ENCODE measurements around the gene GNB1.

GNB1 gene

DNA sequence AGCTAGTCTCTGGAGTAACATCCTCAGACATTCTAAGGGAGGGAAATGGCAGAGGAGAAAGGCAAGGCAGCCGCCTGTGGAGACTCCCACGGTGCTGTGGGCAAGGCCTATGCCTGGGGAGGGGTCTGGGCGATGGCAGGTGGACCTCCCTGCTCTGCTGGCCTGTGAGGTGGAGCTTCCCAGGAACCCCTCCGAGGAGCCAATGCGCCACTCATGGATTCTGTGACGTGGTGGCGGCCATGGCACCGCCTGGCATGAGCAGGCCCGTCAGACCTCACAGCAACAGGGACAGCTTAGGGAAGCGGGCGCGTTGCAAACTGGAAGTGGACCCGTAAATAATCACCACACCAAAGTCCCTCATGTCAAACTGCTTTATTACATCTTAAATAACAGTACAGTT is 106.0 kb downstream of the GNB1 start:
- DNase-seq (ENCODE audit: low read depth in 2 of 2) = no peak

DNA sequence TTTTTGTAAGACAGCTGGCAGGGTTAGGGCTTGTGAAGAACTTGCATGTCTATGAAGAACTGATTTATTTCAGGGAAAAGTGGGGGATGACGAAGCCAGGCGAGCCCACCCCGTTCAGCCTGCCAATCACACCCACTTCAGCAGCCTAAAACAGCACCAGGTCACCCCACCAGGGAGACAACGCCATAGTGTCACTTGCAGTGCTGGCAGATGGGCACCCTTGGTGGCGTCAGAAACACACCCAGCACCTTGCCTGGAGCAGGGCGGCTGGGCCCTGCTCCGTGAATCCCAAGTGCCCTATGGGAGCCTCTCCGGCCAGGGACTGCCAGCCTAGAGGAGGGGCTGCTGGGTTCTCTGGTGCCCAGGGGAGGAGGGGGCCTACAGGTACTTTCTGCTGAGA is 107.6 kb downstream of the GNB1 start:
- no peak for DNase-seq (ENCODE audit: low read depth in 2 of 2)

DNA sequence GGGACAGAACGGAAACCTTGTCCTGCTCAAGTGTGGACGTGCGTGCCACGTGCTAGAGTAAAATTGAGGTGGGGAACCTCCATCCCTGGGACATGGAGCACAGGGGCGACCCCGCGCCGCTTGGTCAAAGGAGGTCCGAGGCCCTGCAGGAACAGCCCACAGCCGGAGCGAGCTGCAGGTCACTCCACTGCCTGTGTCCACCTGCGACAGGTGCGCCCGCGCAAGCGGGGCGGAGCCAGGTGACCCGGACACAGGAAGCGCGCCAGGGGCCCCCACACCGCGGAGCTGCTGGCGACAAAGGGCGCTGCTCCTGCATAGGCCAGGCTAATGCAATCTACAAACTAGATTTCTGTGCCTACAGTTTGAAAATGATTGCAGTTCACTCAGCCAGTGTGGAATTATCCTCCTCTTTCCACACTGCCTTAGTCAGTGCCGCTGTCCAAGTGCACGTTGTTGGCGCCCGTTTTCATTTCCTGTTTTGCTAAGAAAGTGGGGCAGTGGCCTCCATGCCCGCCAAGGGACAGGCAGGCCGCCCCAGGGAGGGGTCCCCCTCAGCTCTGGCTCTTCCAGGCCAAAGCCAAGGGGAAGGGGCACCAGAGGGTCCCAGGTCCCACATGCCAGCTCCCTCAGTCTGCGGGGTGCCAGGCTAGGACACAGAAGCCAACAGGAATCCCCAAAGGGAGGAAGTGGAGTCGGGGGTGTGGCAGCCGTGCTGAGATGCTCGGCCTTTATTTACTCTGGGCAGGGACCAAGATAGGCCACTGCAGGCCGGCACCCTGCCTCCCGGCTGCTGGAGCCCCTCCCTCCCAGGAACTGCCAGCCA is 108.3 kb downstream of the GNB1 start:
- no peak for DNase-seq (ENCODE audit: low read depth in 2 of 2)

DNA sequence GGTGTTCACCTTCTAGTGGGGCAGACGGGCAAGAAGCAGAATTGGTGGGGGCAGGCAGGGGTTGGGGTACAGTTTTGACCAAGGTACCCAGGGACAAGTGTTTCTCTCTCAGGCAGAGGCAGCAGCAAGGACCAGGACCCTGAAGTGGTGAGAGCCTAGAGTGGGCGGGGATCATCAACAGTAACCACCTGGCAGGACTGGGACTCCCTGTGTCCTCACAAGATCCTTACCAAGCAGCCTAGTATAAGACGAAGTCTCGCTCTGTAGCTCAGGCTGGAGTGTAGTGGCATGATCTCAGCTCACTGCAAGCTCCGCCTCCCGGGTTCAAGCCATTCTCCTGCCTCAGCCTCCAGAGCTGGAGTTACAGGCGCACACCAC is 109.4 kb downstream of the GNB1 start:
- no peak for DNase-seq (ENCODE audit: low read depth in 2 of 2)

DNA sequence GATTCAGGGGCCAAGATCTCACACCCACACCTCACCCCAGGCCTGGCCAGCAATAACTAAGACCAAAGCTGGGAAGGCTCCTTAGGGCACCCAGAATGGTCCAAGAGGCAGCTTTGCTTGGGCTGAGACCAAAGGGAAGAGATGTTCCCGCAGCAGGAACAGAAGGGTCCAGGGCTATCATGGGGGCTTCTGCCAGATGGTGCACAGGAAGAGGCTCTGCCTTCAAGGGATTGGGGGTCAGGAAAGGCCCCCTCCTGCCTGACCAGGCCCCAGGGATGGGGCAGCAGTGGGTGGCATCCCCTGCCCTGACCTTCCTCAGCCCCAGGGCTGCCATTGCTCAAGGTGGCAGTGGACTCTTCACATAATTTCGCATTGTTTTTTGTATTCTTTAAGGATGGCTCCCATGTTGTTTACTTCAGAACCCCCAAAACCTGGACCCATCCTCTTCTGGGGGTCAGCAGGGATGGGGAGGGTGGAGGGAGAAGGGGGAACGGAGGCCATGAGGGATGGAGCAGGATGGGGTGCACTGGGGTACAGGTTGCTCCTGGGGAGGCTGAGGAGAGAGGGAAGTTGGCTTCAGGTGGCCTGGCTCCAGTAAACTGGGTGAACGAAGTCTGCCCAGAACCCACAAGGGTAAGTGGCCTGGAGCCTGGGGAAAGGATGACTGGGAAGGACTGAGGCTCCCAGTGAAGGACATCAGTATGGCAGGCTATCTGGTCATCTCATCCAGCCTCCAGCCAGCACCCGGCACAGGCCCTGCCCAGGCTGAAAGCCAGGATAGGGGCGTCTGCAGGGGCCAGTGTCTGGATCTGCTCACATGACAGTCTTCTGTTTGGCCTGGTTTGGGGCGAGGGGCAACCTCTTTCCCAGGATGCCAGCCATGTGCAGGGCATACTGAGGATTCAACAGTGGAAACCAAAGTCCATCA is 110.0 kb downstream of the GNB1 start:
- DNase-seq (ENCODE audit: low read depth in 2 of 2) = no peak

DNA sequence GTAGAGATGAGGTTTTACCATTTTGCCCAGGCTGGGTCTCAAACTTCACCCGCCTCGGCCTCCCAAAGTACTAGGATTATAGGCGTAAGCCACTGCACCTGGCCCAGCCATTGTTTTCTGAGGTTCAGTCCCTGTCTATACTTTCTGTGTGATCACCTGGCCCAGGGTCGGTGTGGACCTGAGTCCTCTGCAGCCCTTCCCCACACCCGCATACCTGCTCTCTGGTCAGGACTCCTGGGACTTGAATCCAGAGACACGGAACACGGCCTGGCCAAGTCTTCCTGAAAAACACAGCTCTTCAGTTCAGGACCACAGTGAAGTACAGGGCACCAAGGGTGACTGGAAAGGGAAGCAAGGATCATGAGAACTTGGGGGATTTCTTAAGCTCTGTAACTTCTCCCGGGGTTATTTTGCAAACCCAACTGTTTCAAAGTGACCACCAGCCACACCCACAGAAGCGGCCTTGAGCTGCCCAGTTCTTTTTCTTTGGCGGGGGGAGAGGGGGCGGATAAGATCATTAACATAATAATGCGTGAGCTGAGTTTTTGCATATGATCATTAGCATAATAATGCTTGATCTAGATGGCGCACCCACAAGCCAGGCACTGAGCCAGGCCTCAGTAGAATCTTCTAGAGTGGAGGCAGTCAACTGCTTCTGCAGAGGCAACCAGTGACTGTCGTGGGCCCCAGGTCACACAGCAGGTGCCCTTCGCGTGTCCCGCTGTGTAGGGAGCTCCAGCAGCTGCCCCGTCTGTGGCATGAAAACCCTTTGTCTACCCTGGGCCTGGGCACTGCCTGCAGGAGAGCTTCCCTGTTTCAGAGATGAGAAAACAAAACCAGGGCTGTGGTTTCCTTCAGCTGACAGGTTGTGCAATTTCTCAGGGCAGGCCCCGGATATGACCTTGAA is 110.9 kb downstream of the GNB1 start:
- DNase-seq (ENCODE audit: low read depth in 2 of 2) = no peak

DNA sequence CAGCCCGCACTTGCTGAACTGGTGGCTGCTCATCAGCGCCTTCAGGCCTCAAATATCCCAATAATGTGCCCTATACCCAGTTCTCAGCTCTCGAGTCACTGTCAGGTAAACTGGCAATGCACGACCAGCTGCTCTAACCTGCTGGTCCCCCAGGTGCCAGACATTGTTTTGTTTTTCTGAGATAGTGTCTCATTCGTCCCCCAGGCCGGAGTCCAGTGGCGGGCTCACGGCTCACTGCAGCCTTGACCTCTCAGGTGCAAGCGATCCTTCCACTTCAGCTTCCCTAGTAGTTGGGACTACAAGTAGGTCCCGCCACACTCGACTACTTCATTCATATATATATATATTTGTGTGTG is 111.6 kb downstream of the GNB1 start:
- no peak for DNase-seq (ENCODE audit: low read depth in 2 of 2)

DNA sequence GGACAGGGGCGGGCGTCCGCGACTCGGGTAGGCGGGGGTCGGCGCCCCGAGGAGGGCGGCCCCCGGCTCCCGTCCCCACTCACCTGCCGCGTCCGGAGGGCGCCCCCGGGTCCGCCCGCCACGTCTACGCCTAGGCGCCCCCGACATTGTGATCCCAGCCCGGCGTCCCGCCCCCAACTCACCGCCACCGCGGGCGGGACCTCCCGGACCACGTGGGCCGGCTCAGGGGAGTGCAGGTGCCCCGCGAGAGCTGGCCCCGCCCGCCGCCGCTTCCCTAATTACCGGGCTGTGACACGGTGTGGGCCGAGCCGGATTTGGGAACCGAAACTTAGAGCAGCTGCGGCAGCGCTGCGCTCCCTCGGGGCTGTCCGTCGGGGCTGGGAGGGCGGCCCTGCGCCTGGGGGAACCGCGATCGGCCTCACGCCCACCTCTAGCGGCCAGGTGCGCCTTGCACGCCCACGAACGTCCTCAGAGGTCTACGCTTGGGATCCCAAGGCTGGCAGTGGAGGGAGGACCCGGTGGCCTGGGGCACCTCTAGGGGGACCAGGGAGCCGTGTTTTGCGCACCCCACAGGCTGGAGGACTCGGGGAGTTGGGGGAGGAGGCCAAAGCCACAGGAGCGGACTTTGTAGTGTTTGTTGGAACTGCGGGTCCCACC is 112.1 kb downstream of the GNB1 start:
- no peak for DNase-seq (ENCODE audit: low read depth in 2 of 2)

DNA sequence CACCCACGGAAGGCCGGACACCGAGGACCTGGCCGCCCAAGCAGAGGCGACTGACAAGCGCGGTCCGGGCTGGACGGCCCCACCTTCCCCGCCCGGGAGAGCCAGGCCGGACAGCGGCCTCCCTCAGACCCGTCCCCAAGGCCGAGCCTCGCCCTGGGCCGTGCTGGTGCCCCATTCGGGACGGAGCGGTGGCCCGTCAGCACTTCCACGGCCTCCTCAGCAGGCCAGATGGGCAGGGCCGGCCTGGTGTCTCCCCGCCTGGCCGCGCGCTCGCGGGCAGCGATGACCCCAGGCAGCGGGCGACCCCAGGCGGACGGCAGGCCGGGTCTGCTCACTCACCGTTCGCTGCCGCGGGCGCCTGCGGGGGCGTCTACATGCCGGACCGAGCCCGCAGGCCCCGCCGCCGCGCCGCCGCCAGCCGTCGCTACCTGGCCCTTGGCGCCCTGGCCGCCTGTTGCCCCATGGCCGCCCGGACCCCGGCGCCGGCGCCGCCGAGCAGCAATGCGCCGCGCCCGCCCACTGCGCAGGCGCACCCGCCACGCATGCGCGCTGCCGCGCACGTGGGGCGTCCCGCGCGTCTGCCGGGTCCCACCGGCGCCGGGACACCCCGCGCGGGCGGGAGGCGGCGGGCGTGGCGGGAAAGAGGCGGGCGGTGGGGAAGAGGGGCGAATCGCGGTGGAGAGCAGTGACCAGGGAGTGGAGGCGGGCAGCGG is 112.8 kb downstream of the GNB1 start, which contains the start of gene NADK:
Gene NADK, minus strand, starts transcription at position 521 of the 713 bp plus-strand sequence. CDS start 13,064 bp downstream, outside the sequence.
- no peak for DNase-seq (ENCODE audit: low read depth in 2 of 2)

DNA sequence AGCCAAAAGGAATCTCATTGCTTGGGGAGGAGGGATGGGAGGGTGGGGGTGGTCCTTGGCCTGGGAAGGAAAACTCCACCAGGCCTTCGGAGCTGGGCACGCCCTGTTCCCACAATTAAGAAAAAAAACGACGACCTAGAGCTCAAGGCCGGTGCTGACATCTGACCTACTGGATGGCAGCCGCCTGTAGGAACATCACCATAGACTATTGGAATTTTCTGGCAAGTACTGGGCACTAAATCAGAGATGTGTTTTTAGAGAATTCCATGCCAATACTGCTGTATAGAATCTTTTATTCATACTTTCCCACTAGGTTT is 113.3 kb downstream of the GNB1 start:
- DNase-seq (ENCODE audit: low read depth in 2 of 2) = no peak

DNA sequence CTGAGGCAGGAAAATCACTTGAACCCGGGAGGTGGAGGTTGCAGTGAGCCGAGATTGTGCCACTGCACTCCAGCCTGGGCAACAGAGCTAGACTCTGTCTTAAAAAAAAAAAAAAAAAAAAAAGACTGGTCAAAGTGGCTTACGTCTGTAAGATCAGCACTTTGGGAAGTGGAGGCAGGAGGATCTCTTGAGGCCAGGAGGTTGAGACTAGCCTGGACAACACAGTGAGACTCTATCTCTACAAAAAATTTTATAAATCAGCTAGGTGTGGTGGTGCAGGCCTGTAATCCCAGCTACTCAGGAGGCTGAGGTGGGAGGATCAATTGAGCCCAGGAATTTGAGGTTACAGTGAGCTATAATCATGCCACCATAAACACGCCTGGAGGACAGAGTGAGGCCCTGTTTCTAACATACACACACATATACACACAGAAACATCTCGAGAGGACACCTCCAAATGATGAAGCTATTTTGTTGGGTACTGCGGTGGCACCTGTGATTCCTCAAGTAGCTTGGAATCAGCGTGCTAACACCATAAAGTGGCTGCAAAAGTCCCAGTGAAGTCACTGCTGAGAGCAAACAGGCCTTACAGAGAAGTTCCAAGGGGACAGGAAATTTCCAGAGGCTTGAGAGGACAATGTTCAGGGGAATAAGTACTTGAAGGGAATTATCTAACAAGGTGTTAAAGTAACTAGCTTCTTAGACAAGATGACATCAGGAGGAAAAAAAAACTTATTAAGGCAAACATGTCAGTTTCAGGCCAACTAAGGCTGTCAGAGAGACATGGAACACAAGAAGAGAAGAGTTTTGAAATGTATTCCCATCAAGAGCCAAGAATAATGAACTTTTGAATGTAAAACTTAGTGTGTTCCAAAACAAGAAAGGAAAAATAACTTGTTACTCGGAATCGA is 114.0 kb downstream of the GNB1 start:
- no peak for DNase-seq (ENCODE audit: low read depth in 2 of 2)

DNA sequence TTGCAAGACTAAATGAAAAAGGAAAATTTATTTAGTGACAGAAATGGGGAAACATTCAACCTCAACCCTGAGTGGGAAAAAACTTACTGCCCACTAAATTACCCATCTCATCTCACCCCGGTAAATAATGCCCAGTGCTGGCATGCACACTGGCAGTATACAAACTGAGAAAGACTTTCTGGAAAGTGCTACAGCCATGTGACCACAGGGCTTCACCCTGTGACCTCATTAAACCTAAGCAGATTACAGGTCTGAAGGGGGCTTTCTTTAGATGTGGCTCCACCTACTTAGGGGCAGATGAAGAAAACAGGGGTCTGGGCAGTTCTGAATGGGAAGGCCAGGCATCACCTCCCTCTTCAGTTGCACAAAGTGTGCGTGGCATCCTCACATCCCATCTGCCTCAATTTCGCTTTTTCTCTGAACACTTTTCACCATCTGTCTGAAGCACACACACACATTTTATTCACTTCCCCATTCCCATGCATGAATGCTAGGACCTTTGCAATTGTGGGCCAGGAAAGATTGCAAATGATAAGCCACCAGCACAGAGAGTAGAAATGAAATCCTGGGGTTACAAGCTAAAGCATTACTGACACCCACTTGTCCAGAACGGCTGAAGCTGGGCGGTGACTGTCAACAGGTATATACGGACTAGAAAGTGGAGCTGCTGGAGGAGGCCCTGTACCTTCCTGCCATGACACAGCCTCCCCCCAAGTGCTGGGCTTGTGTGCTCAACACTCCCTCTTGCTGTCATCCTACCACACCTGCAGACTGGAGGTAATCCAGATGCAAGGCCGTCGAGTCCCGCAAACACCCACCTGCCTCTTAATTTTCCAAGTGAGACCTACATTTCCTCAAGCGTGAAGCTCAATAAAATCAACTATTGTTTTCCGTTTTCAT is 115.3 kb downstream of the GNB1 start:
- DNase-seq (ENCODE audit: low read depth in 2 of 2) = no peak

DNA sequence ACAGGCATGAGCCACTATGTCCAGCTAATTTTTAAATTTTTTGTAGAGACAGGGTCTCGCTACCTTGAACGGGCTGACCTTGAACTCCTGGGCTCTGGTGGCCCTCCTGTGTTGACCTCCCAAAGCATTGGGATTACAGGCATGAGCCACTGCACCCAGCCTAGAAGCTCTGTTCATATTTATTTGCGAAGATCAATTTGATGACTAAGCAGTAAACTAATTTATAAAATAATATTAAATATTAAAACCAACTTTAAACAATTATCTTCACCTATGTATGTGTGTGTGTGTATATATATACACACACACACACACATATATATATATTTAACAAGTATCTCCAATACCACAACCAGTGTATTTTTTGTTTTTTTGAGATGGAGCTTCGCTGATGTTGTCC is 117.0 kb downstream of the GNB1 start:
- no peak for DNase-seq (ENCODE audit: low read depth in 2 of 2)

DNA sequence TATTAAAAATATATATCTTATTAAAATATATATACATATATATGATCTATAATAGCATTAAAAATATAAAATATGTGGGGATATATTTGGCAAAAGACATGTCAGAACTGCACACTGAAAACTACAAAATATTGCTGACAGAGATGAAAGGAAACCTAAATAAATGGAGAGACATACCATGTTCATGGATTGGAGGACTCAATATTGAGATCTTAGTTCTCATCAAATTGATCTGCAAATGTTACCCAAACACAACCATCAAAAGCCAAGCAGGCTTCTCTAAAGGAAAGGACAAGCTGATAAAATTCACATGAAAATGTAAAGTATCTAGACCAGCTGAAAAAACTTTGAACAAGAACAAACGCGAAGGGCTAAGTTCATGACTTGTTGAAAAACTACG is 119.8 kb downstream of the GNB1 start:
- no peak for DNase-seq (ENCODE audit: low read depth in 2 of 2)

DNA sequence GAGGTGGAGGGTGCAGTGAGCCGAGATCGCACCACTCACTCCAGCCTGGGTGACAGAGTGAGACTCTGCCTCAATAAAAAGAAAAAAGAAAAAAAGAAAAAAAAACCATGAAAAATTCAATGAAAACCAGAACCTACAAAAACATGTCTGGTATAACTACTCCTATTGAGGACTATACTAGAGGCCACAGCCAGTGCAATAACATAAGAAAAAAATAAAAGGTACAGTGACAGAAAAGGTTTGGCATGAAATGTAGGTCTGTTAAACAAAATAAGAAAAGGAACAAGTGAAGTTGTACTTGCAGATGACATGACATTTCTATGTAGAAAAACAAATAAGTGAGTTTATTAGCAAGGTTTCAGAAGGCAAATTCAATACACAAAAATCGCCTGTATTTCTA is 120.8 kb downstream of the GNB1 start:
- DNase-seq (ENCODE audit: low read depth in 2 of 2) = no peak

DNA sequence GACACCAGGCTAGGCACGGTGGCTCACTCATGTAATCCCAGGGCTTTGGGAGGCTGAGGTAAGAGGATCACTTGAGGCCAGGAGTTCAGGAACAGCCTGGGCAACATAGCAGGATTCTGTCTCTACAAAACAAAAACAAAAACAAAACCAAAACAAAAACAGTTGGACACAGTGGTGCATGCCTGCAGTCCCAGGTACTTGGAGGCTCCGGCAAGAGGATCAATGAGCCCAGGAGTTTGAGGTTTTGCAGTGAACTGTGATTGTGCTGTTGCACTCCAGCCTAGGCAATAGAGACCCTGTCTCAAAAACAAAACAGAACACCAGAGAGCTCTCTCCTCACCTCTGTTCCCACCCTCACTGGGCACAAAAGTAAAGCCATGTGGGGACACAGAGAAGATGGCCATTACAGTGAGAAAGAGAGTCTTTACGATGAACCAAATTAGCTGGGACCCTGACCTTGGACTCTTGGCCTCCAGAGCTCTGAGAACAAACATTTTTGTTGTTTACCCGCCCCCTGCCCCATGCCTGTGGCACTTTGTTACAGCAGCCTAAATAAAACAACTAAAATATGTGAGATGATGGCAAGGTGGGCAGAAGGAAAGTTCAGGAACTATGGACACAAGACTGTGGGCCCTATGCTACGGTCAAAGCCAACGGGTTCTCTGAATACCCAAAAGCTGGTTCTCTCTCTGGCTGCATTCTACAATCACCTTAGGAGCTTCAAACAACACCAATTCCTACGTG is 122.5 kb downstream of the GNB1 start:
- no peak for DNase-seq (ENCODE audit: low read depth in 2 of 2)

DNA sequence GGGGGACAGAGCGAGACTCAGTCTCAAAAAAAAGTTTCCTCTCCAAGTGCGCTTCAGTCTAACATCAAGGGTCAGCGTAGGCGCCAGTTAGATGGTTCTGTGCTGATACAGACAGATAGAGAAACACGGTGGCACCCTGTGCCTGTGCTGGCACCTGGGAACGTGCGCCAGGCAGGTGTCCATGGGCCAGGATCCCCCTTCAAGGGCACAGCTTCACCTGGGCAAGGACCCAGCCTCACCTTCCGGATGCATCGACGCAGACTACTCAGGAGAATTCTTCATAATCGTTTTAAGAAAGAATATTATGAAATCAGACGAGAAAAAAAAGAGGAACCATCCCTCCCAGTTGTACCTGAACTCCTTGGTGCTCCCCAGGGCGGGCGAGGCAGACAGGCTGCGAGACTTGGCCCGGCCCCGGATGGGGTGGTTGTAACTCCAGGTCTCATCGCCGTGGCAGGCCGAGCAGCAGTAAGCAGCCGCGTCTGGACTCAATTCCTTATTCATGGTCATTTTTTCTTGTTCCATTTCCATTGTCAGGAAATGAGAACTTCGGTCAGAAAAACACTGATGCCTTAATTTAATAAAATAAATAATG is 125.9 kb downstream of the GNB1 start:
- no peak for DNase-seq (ENCODE audit: low read depth in 2 of 2)
